K562 (cell line): ENCODE data around the gene GTPBP1. TPM values are rescaled to one million over a fixed set of nuclear protein-coding genes. Genes with fewer than 3 reads are reported as not detected.
A peak's percentile ranks its signal among the peaks of the same experiment; 100 is the strongest.

Experiments used
- ATAC-seq: fragments of 200-7000 bp; cut with Tn5 transposase; 3 replicates; pipeline ENCODE4 v1.9.1; 2020; ENCODE audit warnings: moderate library complexity
- BruUV-seq: library from RNA; stranded (reverse); fragments of 400-500 nt; replicated peaks from 2 replicates; lab custom pipeline; 2021; lab: Mats Ljungman, UMichigan
- CTCF ChIA-PET: fragments of 300-600 bp; formaldehyde crosslinking; extraction: SDS; loops from one replicate; lab custom pipeline; 2021; ENCODE audit warnings: low intra/inter-chr PET ratio; lab: Yijun Ruan, JAX
- POLR2A ChIA-PET: fragments of 300-600, 350-650 bp; sonication (Branson Sonifier 250); formaldehyde crosslinking; extraction: SDS; loops from one replicate; lab custom pipeline; 2021; ENCODE audit warnings: antibody characterized with exemption, inconsistent platforms; lab: Yijun Ruan, JAX
- DNase-seq, 4 experiments: peaks; one replicate each; pipeline versions ENCODE4 v3.0.0 to v3.0.0-alpha.2; 2011 to 2018; ENCODE audit warnings: low spot score in 3 of 4, mixed read lengths in 3 of 4; ENCODE audit errors: extremely low read depth in 1 of 4
- FAIRE-seq: peaks from 2 replicates; lab custom pipeline; 2011; peaks lifted over from hg19 to GRCh38; lab: Jason Lieb, UNC
- H2AFZ ChIP-seq: 2 replicates; pipeline ENCODE4 v1.6.0; 2011; ENCODE audit warnings: low read depth, low read length, control low read depth, inconsistent platforms
- H3K27ac ChIP-seq: fragments of 200-600 bp; 3 replicates; pipeline ENCODE4 v1.8.0; 2011; ENCODE audit warnings: low read depth, mild to moderate bottlenecking, control low read depth, inconsistent platforms, low read length, moderate library complexity, mixed read lengths; ENCODE audit errors: extremely low read depth
- H3K27me3 ChIP-seq, 2 experiments: fragments of 300-600 bp in 1 of 2; 2 replicates in 1 of 2; 3 replicates in 1 of 2; pipeline versions ENCODE4 v1.6.0 to v1.8.0; 2011; ENCODE audit warnings: inconsistent platforms in 2 of 2, low read length in 2 of 2, mild to moderate bottlenecking in 1 of 2, mixed read lengths in 1 of 2, moderate library complexity in 1 of 2; ENCODE audit not compliant: control insufficient read depth in 2 of 2, insufficient read depth in 2 of 2
- H3K36me3 ChIP-seq: fragments of 300-600 bp; 3 replicates; pipeline ENCODE4 v1.8.0; 2011; ENCODE audit warnings: mild to moderate bottlenecking, low read length, inconsistent platforms; ENCODE audit not compliant: control insufficient read depth, insufficient read depth
- H3K4me1 ChIP-seq, 2 experiments: fragments of 200-600 bp in 1 of 2; replicated peaks in 1 of 2; 2 replicates in 1 of 2; 3 replicates in 1 of 2; pipeline versions ENCODE4 v1.5.1 to v1.8.0; 2011; ENCODE audit warnings: inconsistent platforms in 2 of 2, low read length in 2 of 2, mild to moderate bottlenecking in 1 of 2, mixed read lengths in 1 of 2, moderate library complexity in 1 of 2; ENCODE audit not compliant: control insufficient read depth in 2 of 2, insufficient read depth in 2 of 2
- H3K4me2 ChIP-seq: 2 replicates; pipeline ENCODE4 v1.6.1; 2011; ENCODE audit warnings: low read length, control low read depth, inconsistent platforms, mixed read lengths; ENCODE audit not compliant: insufficient read depth
- H3K4me3 ChIP-seq: fragments of 200-600 bp; sonication (generic), shearing (Covaris generic); 2 replicates; pipeline ENCODE4 v1.5.1; 2016; ENCODE audit warnings: control low read depth, inconsistent platforms
- H3K79me2 ChIP-seq: fragments of 200-600 bp; 3 replicates; pipeline ENCODE4 v1.8.0; 2011; ENCODE audit warnings: low read length, inconsistent platforms; ENCODE audit not compliant: control insufficient read depth, insufficient read depth
- H3K9ac ChIP-seq, 2 experiments: 2 replicates each; pipeline versions ENCODE4 v1.6.0 to v1.6.1; 2011; ENCODE audit warnings: low read depth in 2 of 2, low read length in 2 of 2, control low read depth in 1 of 2, inconsistent platforms in 1 of 2, mild to moderate bottlenecking in 1 of 2, mixed read lengths in 1 of 2; ENCODE audit not compliant: insufficient read depth in 1 of 2
- H3K9me1 ChIP-seq: one replicate; pipeline ENCODE4 v1.6.0; 2011; ENCODE audit warnings: inconsistent platforms, mild to moderate bottlenecking, low read length, moderate library complexity; ENCODE audit not compliant: control insufficient read depth, insufficient read depth
- H3K9me3 ChIP-seq: replicated peaks from 2 replicates; pipeline ENCODE4 v1.5.1; 2011; ENCODE audit warnings: low read depth, low read length, inconsistent platforms; ENCODE audit not compliant: control insufficient read depth, insufficient read depth
- H4K20me1 ChIP-seq: replicated peaks from 2 replicates; pipeline ENCODE4 v1.6.1; 2011; ENCODE audit warnings: low read length, inconsistent platforms, mixed read lengths; ENCODE audit not compliant: control insufficient read depth, insufficient read depth
- EGR1 ChIP-seq: fragments of 450-650 bp; conservative IDR thresholded peaks from 2 replicates; pipeline ENCODE4 v1.6.1; 2017; ENCODE audit warnings: mild to moderate bottlenecking
- PKNOX1 ChIP-seq: fragments of 450-650 bp; IDR thresholded peaks from 2 replicates; pipeline ENCODE4 v1.6.1; 2016
- POLR2A ChIP-seq: fragments of 450-650 bp; conservative IDR thresholded peaks from 2 replicates; pipeline ENCODE4 v1.6.1; 2016
- POLR2G ChIP-seq: fragments of 200-400 bp; formaldehyde crosslinking; IDR thresholded peaks from 2 replicates; pipeline ENCODE4 v1.6.1; 2017; ENCODE audit warnings: low read depth, mild to moderate bottlenecking, antibody characterized with exemption, low read length, moderate library complexity
- PRDM10 ChIP-seq: fragments of 450-650 bp; IDR thresholded peaks from 2 replicates; pipeline ENCODE4 v1.6.1; 2018; ENCODE audit not compliant: partially characterized antibody
- RBFOX2 ChIP-seq: fragments of 200-400 bp; formaldehyde crosslinking; IDR thresholded peaks from 2 replicates; pipeline ENCODE4 v1.6.1; 2017; ENCODE audit warnings: low read depth, mild to moderate bottlenecking, low read length, moderate library complexity
- TRIM24 ChIP-seq, 2 experiments: fragments of 450-650 bp; IDR thresholded peaks; 2 replicates each; pipeline ENCODE4 v1.6.1; 2016
- WGBS: fragments of 100-300 bp; shearing (Covaris generic); methylation state at CpG from one replicate; pipeline ENCODE4 v1.1.6; 2016; ENCODE audit warnings: low coverage, mixed read lengths; ENCODE audit not compliant: insufficient coverage; ENCODE audit errors: missing lambda C conversion rate; 5-methylcytosine and 5-hydroxymethylcytosine counted together
- in situ Hi-C: fragments of 300-500 bp; cut with MboI; formaldehyde crosslinking; loops from 4 replicates; pipeline ENCODE4 v1.15.0; 2018; ENCODE audit warnings: inconsistent platforms, mixed read lengths
- intact Hi-C: fragments of 100-400 bp; cut with micrococcal nuclease; formaldehyde crosslinking; loops from 2 replicates; pipeline ENCODE4 v1.14.2; 2022
- polyA plus RNA-seq, 8 experiments: library from polyadenylated mRNA; depleted of rRNA in 4 of 8; stranded (reverse) in 5 of 8; unstranded in 3 of 8; fragments of >200 nt; fragmentation: Nextera tagmentation in 2 of 8; fragmentation: Illumina TruSeq in 1 of 8; extraction: Ambion mirVana in 2 of 8; extraction: Trizol in 1 of 8; gene quantifications; 2 replicates each; pipeline versions ENCODE4 v1.2.1 to v1.2.3, GENCODE V29; 2011 to 2014; ENCODE audit warnings: inconsistent platforms in 1 of 8, missing spikeins in 1 of 8
- total RNA-seq, 7 experiments: library from RNA; depleted of rRNA in 6 of 7; stranded (reverse); fragments of >200 nt in 6 of 7; fragmentation: Illumina TruSeq in 2 of 7; extraction: Trizol in 2 of 7; gene quantifications; 2 replicates each; pipeline versions ENCODE4 v1.2.1 to v1.2.3, GENCODE V29; 2011 to 2021; ENCODE audit warnings: low replicate concordance in 1 of 7

Gene GTPBP1
- total and polyA plus RNA-seq, 9 of the 15 experiments (the other 6 are each of a cell fraction or from before 2014, with no cell fraction given) = 0.83 to 53.2 (median 23.3) TPM

- Histone ChIP-seq H3K27ac (no peak overlapping the region), H3K36me3 (peaks cover 94% of the 10 kb centered on the region; the same call in 2 of the 3 replicates)
- TF ChIP-seq RBFOX2 (peak; percentile 29; the same call in 1 of the 2 replicates), TRIM24 (IDR thresholded peaks at IDR 0.05) (no peak)
- TF ChIP-seq, all 486 proteins: peak for 1
- Histone ChIP-seq H3K9me1 (no peaks in the 10 kb centered on the region), H3K4me3 (no peak overlapping the region), H3K9ac (no peak overlapping the region), H3K27me3 (no peaks in the 10 kb centered on the region), H3K79me2 (no peaks in the 10 kb centered on the region), H3K9me3 (no peaks in the 10 kb centered on the region), H2AFZ (no peak overlapping the region), H3K4me1 (peaks cover 0 to 13% of the 10 kb centered on the region in 2 experiments; a peak in 2 of 5 replicates), H4K20me1 (no peaks in the 10 kb centered on the region; the same call in 1 of the 2 replicates), H3K4me2 (no peak overlapping the region)
- CTCF ChIA-PET = no interaction called here
- no peak for ATAC-seq
- intact Hi-C loops (no loop called here), in situ Hi-C loops (no loop called here)
- DNase-seq = no peak
- no peak for FAIRE-seq
- POLR2A ChIA-PET = interaction anchor here (0.8 to 1.9 kb wide), 4 partner anchors 11 to 31 kb away, joined by 3 to 6 read pairs (median 5); no protein-coding TSS in a partner anchor
- 100% methylated on average over 1 of the region's 7 CpGs for WGBS
- BruUV-seq = no TSS peak
Observed at GRCh38 chr22:38736257-38736570, 30.5 kb downstream of the GTPBP1 start.

GRCh38 chr22:38737302-38738060 is 31.7 kb downstream of the GTPBP1 start:
- FAIRE-seq = no peak
- CTCF ChIA-PET = no interaction called here
- no peak for DNase-seq
- H3K4me3 ChIP-seq = no peak overlapping the region
- H3K4me2 ChIP-seq = no peak overlapping the region
- no peaks in the 10 kb centered on the region for H3K27me3 ChIP-seq
- intact Hi-C loops (no loop called here), in situ Hi-C loops (no loop called here)
- no peaks in the 10 kb centered on the region; the same call in 1 of the 2 replicates for H4K20me1 ChIP-seq
- no peak for ATAC-seq
- 82% methylated on average over 20 of the region's 21 CpGs for WGBS
- peaks cover 0 to 8% of the 10 kb centered on the region in 2 experiments; a peak in 2 of 5 replicates for H3K4me1 ChIP-seq
- H3K27ac ChIP-seq = no peak overlapping the region
- H3K79me2 ChIP-seq = no peaks in the 10 kb centered on the region
- H3K9me3 ChIP-seq = no peaks in the 10 kb centered on the region
- peaks cover 92% of the 10 kb centered on the region for H3K36me3 ChIP-seq
- H3K9me1 ChIP-seq = no peaks in the 10 kb centered on the region
- H2AFZ ChIP-seq = no peak overlapping the region
- peak overlapping the region in 1 of 2 experiments; percentile 58; a peak in 2 of 4 replicates for H3K9ac ChIP-seq
- POLR2A ChIA-PET = interaction anchor here (0.5 to 1.4 kb wide), 4 partner anchors 10 to 17 kb away, joined by 3 to 6 read pairs (median 4); no protein-coding TSS in a partner anchor
- BruUV-seq = no TSS peak
- TF ChIP-seq POLR2G (peak; percentile 51), PRDM10 (peak; percentile 38), EGR1 (no peak), PKNOX1 (no peak), POLR2A (0 out of 2 replicates have a peak, but pooled peaks have one; percentile 33)
